K562 (cell line): Measurements from ENCODE around the gene ANKS1B. TPM values are rescaled to one million over a fixed set of nuclear protein-coding genes. Genes with fewer than 3 reads are reported as not detected.

Experiments
- ATAC-seq: fragments of 200-7000 bp; cut with Tn5 transposase; 3 replicates; pipeline ENCODE4 v1.9.1; 2020; ENCODE audit warnings: moderate library complexity
- BruUV-seq: library from RNA; stranded (reverse); fragments of 400-500 nt; replicated peaks from 2 replicates; lab custom pipeline; 2021; lab: Mats Ljungman, UMichigan
- CTCF ChIA-PET: fragments of 300-600 bp; formaldehyde crosslinking; extraction: SDS; loops from one replicate; lab custom pipeline; 2021; ENCODE audit warnings: low intra/inter-chr PET ratio; lab: Yijun Ruan, JAX
- POLR2A ChIA-PET: fragments of 300-600, 350-650 bp; sonication (Branson Sonifier 250); formaldehyde crosslinking; extraction: SDS; loops from one replicate; lab custom pipeline; 2021; ENCODE audit warnings: antibody characterized with exemption, inconsistent platforms; lab: Yijun Ruan, JAX
- DNase-seq, 4 experiments: peaks; one replicate each; pipeline versions ENCODE4 v3.0.0 to v3.0.0-alpha.2; 2011 to 2018; ENCODE audit warnings: low spot score in 3 of 4, mixed read lengths in 3 of 4; ENCODE audit errors: extremely low read depth in 1 of 4
- FAIRE-seq: peaks from 2 replicates; lab custom pipeline; 2011; peaks lifted over from hg19 to GRCh38; lab: Jason Lieb, UNC
- H2AFZ ChIP-seq: 2 replicates; pipeline ENCODE4 v1.6.0; 2011; ENCODE audit warnings: low read depth, low read length, control low read depth, inconsistent platforms
- H3K27ac ChIP-seq: fragments of 200-600 bp; 3 replicates; pipeline ENCODE4 v1.8.0; 2011; ENCODE audit warnings: low read depth, mild to moderate bottlenecking, control low read depth, inconsistent platforms, low read length, moderate library complexity, mixed read lengths; ENCODE audit errors: extremely low read depth
- H3K27me3 ChIP-seq, 2 experiments: fragments of 300-600 bp in 1 of 2; 2 replicates in 1 of 2; 3 replicates in 1 of 2; pipeline versions ENCODE4 v1.6.0 to v1.8.0; 2011; ENCODE audit warnings: inconsistent platforms in 2 of 2, low read length in 2 of 2, mild to moderate bottlenecking in 1 of 2, mixed read lengths in 1 of 2, moderate library complexity in 1 of 2; ENCODE audit not compliant: control insufficient read depth in 2 of 2, insufficient read depth in 2 of 2
- H3K36me3 ChIP-seq: fragments of 300-600 bp; 3 replicates; pipeline ENCODE4 v1.8.0; 2011; ENCODE audit warnings: mild to moderate bottlenecking, low read length, inconsistent platforms; ENCODE audit not compliant: control insufficient read depth, insufficient read depth
- H3K4me1 ChIP-seq, 2 experiments: fragments of 200-600 bp in 1 of 2; replicated peaks in 1 of 2; 2 replicates in 1 of 2; 3 replicates in 1 of 2; pipeline versions ENCODE4 v1.5.1 to v1.8.0; 2011; ENCODE audit warnings: inconsistent platforms in 2 of 2, low read length in 2 of 2, mild to moderate bottlenecking in 1 of 2, mixed read lengths in 1 of 2, moderate library complexity in 1 of 2; ENCODE audit not compliant: control insufficient read depth in 2 of 2, insufficient read depth in 2 of 2
- H3K4me2 ChIP-seq: 2 replicates; pipeline ENCODE4 v1.6.1; 2011; ENCODE audit warnings: low read length, control low read depth, inconsistent platforms, mixed read lengths; ENCODE audit not compliant: insufficient read depth
- H3K4me3 ChIP-seq: fragments of 200-600 bp; sonication (generic), shearing (Covaris generic); 2 replicates; pipeline ENCODE4 v1.5.1; 2016; ENCODE audit warnings: control low read depth, inconsistent platforms
- H3K79me2 ChIP-seq: fragments of 200-600 bp; 3 replicates; pipeline ENCODE4 v1.8.0; 2011; ENCODE audit warnings: low read length, inconsistent platforms; ENCODE audit not compliant: control insufficient read depth, insufficient read depth
- H3K9ac ChIP-seq, 2 experiments: 2 replicates each; pipeline versions ENCODE4 v1.6.0 to v1.6.1; 2011; ENCODE audit warnings: low read depth in 2 of 2, low read length in 2 of 2, control low read depth in 1 of 2, inconsistent platforms in 1 of 2, mild to moderate bottlenecking in 1 of 2, mixed read lengths in 1 of 2; ENCODE audit not compliant: insufficient read depth in 1 of 2
- H3K9me1 ChIP-seq: one replicate; pipeline ENCODE4 v1.6.0; 2011; ENCODE audit warnings: inconsistent platforms, mild to moderate bottlenecking, low read length, moderate library complexity; ENCODE audit not compliant: control insufficient read depth, insufficient read depth
- H3K9me3 ChIP-seq: replicated peaks from 2 replicates; pipeline ENCODE4 v1.5.1; 2011; ENCODE audit warnings: low read depth, low read length, inconsistent platforms; ENCODE audit not compliant: control insufficient read depth, insufficient read depth
- H4K20me1 ChIP-seq: replicated peaks from 2 replicates; pipeline ENCODE4 v1.6.1; 2011; ENCODE audit warnings: low read length, inconsistent platforms, mixed read lengths; ENCODE audit not compliant: control insufficient read depth, insufficient read depth
- ARNT ChIP-seq, 2 experiments: fragments of 450-650 bp; IDR thresholded peaks; 2 replicates each; pipeline ENCODE4 v1.6.1; 2016; ENCODE audit warnings: mild to moderate bottlenecking in 1 of 2
- LEF1 ChIP-seq: fragments of 450-650 bp; IDR thresholded peaks from 2 replicates; pipeline ENCODE4 v1.6.1; 2016; ENCODE audit warnings: mild to moderate bottlenecking
- OTX1 ChIP-seq: fragments of 450-650 bp; formaldehyde crosslinking; IDR thresholded peaks from 2 replicates; pipeline ENCODE4 v1.4.0; 2022; ENCODE audit warnings: mild to moderate bottlenecking
- RBM17 ChIP-seq: fragments of 200-400 bp; formaldehyde crosslinking; IDR thresholded peaks from 2 replicates; pipeline ENCODE4 v1.6.1; 2017; ENCODE audit warnings: low read depth, mild to moderate bottlenecking, low read length, borderline replicate concordance
- SNAPC5 ChIP-seq: fragments of 250-450 bp; sonication (Bioruptor Pico); IDR thresholded peaks from 2 replicates; pipeline ENCODE4 v1.8.0; 2021; ENCODE audit warnings: moderate library complexity, mild to moderate bottlenecking, inconsistent platforms
- SRSF9 ChIP-seq: fragments of 200-400 bp; formaldehyde crosslinking; IDR thresholded peaks from 2 replicates; pipeline ENCODE4 v1.6.1; 2017; ENCODE audit warnings: low read depth, low read length, borderline replicate concordance
- WGBS: fragments of 100-300 bp; shearing (Covaris generic); methylation state at CpG from one replicate; pipeline ENCODE4 v1.1.6; 2016; ENCODE audit warnings: low coverage, mixed read lengths; ENCODE audit not compliant: insufficient coverage; ENCODE audit errors: missing lambda C conversion rate; 5-methylcytosine and 5-hydroxymethylcytosine counted together
- in situ Hi-C: fragments of 300-500 bp; cut with MboI; formaldehyde crosslinking; loops from 4 replicates; pipeline ENCODE4 v1.15.0; 2018; ENCODE audit warnings: inconsistent platforms, mixed read lengths
- intact Hi-C: fragments of 100-400 bp; cut with micrococcal nuclease; formaldehyde crosslinking; loops from 2 replicates; pipeline ENCODE4 v1.14.2; 2022
- polyA plus RNA-seq, 8 experiments: library from polyadenylated mRNA; depleted of rRNA in 4 of 8; stranded (reverse) in 5 of 8; unstranded in 3 of 8; fragments of >200 nt; fragmentation: Nextera tagmentation in 2 of 8; fragmentation: Illumina TruSeq in 1 of 8; extraction: Ambion mirVana in 2 of 8; extraction: Trizol in 1 of 8; gene quantifications; 2 replicates each; pipeline versions ENCODE4 v1.2.1 to v1.2.3, GENCODE V29; 2011 to 2014; ENCODE audit warnings: inconsistent platforms in 1 of 8, missing spikeins in 1 of 8
- total RNA-seq, 7 experiments: library from RNA; depleted of rRNA in 6 of 7; stranded (reverse); fragments of >200 nt in 6 of 7; fragmentation: Illumina TruSeq in 2 of 7; extraction: Trizol in 2 of 7; gene quantifications; 2 replicates each; pipeline versions ENCODE4 v1.2.1 to v1.2.3, GENCODE V29; 2011 to 2021; ENCODE audit warnings: low replicate concordance in 1 of 7

Gene ANKS1B
- total and polyA plus RNA-seq, 9 of the 15 experiments (the other 6 are each of a cell fraction or from before 2014, with no cell fraction given), result 0.04 to 0.47 (median 0.28) TPM; not detected in 4

- WGBS, result 0% methylated on average over 1 of the region's 1 CpG
- no TSS peak for BruUV-seq
- ChIA-PET POLR2A (no interaction called here), CTCF (no interaction called here)
- no peaks in the 10 kb centered on the region for H3K79me2 ChIP-seq
- H3K4me3 ChIP-seq, result no peak overlapping the region
- TF ChIP-seq OTX1 (CRISPR knock-in tag) (no peak), SRSF9 (no peak)
- H3K4me1 ChIP-seq, result no peaks in the 10 kb centered on the region
- DNase-seq (no peak), FAIRE-seq (no peak), ATAC-seq (no peak)
- H3K36me3 ChIP-seq, result no peaks in the 10 kb centered on the region
- H4K20me1 ChIP-seq, result no peaks in the 10 kb centered on the region
- H3K9me1 ChIP-seq, result no peaks in the 10 kb centered on the region
- in situ Hi-C loops, result no loop called here
- no peak overlapping the region for H3K9ac ChIP-seq
- H3K4me2 ChIP-seq, result no peak overlapping the region
- no peaks in the 10 kb centered on the region for H3K27me3 ChIP-seq
- intact Hi-C loops, result no loop called here
- H2AFZ ChIP-seq, result no peak overlapping the region
- no peak overlapping the region for H3K27ac ChIP-seq
- H3K9me3 ChIP-seq, result no peaks in the 10 kb centered on the region
Measured at GRCh38 chr12:99544457-99544856, 440.3 kb downstream of the ANKS1B start.

DNA sequence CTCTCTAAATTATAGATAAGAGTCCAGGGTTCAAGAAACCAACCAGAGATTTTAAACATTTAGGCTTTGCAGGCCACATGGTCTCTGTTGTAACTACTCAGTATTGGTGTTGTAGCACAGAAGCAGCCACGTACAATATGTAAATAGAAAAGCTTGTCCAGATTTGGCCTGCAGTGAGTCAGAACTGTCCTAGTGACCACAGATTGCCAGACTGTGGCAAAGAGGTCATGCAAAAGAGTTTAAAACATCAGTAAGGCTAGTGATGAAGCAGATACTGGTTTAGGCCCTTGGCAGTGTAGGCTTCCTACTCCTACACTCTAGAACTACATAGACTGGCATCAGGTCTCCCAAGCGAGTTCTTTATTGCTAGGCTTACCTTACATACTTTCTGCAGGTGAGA lies 454.8 kb downstream of the ANKS1B start:
- Histone ChIP-seq H3K27ac (no peak overlapping the region), H3K4me3 (no peak overlapping the region), H3K9me3 (no peaks in the 10 kb centered on the region), H3K79me2 (no peaks in the 10 kb centered on the region), H3K4me2 (no peak overlapping the region), H3K27me3 (no peaks in the 10 kb centered on the region), H3K9ac (no peak overlapping the region), H2AFZ (no peak overlapping the region), H4K20me1 (no peaks in the 10 kb centered on the region), H3K36me3 (no peaks in the 10 kb centered on the region), H3K4me1 (no peaks in the 10 kb centered on the region), H3K9me1 (no peaks in the 10 kb centered on the region)
- in situ Hi-C loops, result no loop called here
- ATAC-seq (no peak), FAIRE-seq (no peak), DNase-seq (no peak)
- 0% methylated on average over 2 of the region's 2 CpGs for WGBS
- BruUV-seq, result no TSS peak
- intact Hi-C loops, result no loop called here
- ChIA-PET CTCF (no interaction called here), POLR2A (no interaction called here)
- TF ChIP-seq RBM17 (no peak), LEF1 (no peak), ARNT (IDR thresholded peaks at IDR 0.05) (no peak), SNAPC5 (no peak)
